PC-3 (cell line): Measurements from ENCODE around the gene LSMEM2. TPM values are rescaled to one million over a fixed set of nuclear protein-coding genes. Genes with fewer than 3 reads are reported as not detected.
A peak's percentile ranks its signal among the peaks of the same experiment; 100 is the strongest.

ENCODE experiments used
- ATAC-seq: fragments of 200-7000 bp; cut with Tn5 transposase; 2 replicates; pipeline ENCODE4 v1.9.1; 2020; ENCODE audit warnings: mild to moderate bottlenecking, moderate library complexity
- BruUV-seq: library from RNA; stranded (reverse); fragments of 400-500 nt; replicated peaks from 2 replicates; lab custom pipeline; 2021; lab: Mats Ljungman, UMichigan
- CTCF ChIA-PET: fragments of 300-600 bp; sonication (Branson Sonifier 250); formaldehyde crosslinking; loops from one replicate; lab custom pipeline; 2022; ENCODE audit warnings: antibody characterized with exemption; lab: Charles Lee
- POLR2A ChIA-PET: fragments of 300-600 bp; sonication (Branson Sonifier 250); formaldehyde crosslinking; loops from one replicate; lab custom pipeline; 2022; ENCODE audit warnings: antibody characterized with exemption; ENCODE audit not compliant: unreplicated experiment; lab: Charles Lee
- DNase-seq: peaks from one replicate; pipeline ENCODE4 v3.0.0-alpha.2; 2015
- H2AFZ ChIP-seq: fragments of 300-600 bp; sonication (generic); 2 replicates; pipeline ENCODE4 v1.6.0; 2016; ENCODE audit warnings: antibody characterized with exemption, low read length
- H3F3A ChIP-seq: fragments of 300-600 bp; sonication (generic); one replicate; pipeline ENCODE4 v1.6.0; 2017; ENCODE audit warnings: antibody characterized with exemption, low read length, control low read depth, mild to moderate bottlenecking; ENCODE audit not compliant: unreplicated experiment
- H3K27ac ChIP-seq: fragments of 300-600 bp; sonication (generic); 2 replicates; pipeline ENCODE4 v1.5.1; 2016; ENCODE audit warnings: mild to moderate bottlenecking, low read length
- H3K27me3 ChIP-seq: fragments of 300-600 bp; sonication (generic); 2 replicates; pipeline ENCODE4 v1.6.1; 2016; ENCODE audit warnings: low read length, mixed read lengths
- H3K36me3 ChIP-seq: fragments of 300-600 bp; sonication (generic); 2 replicates; pipeline ENCODE4 v1.6.1; 2016; ENCODE audit warnings: low read depth, mixed run types, low read length, mixed read lengths
- H3K4me1 ChIP-seq: fragments of 300-600 bp; sonication (generic); 2 replicates; pipeline ENCODE4 v1.5.1; 2016; ENCODE audit warnings: low read length; ENCODE audit not compliant: insufficient read depth
- H3K4me2 ChIP-seq: fragments of 300-600 bp; sonication (generic); 2 replicates; pipeline ENCODE4 v1.6.0; 2016; ENCODE audit warnings: low read length
- H3K4me3 ChIP-seq: fragments of 300-600 bp; sonication (generic); 2 replicates; pipeline ENCODE4 v1.5.1; 2016; ENCODE audit warnings: mild to moderate bottlenecking, low read length, mixed read lengths
- H3K79me2 ChIP-seq: fragments of 300-600 bp; sonication (generic); 2 replicates; pipeline ENCODE4 v1.6.1; 2017; ENCODE audit warnings: low read length, mixed read lengths
- H3K9ac ChIP-seq: fragments of 300-600 bp; sonication (generic); 2 replicates; pipeline ENCODE4 v1.6.0; 2016; ENCODE audit warnings: mild to moderate bottlenecking, low read length
- H3K9me2 ChIP-seq: fragments of 300-600 bp; sonication (generic); replicated peaks from 2 replicates; pipeline ENCODE4 v1.6.1; 2016; ENCODE audit warnings: mixed run types, low read length, mixed read lengths
- H3K9me3 ChIP-seq: fragments of 300-600 bp; sonication (generic); 2 replicates; pipeline ENCODE4 v1.6.1; 2016; ENCODE audit warnings: low read length, mixed read lengths
- H4K20me1 ChIP-seq: fragments of 300-600 bp; sonication (generic); 2 replicates; pipeline ENCODE4 v1.6.1; 2016; ENCODE audit warnings: low read length, mixed read lengths
- CTCF ChIP-seq: fragments of 300-600 bp; sonication (generic); conservative IDR thresholded peaks from 2 replicates; pipeline ENCODE4 v1.5.1; 2017; ENCODE audit warnings: antibody characterized with exemption, low read depth, mild to moderate bottlenecking, low read length
- EZH2 ChIP-seq: fragments of 300-600 bp; sonication (generic); IDR thresholded peaks from one replicate; pipeline ENCODE4 v1.6.1; 2017; ENCODE audit warnings: antibody characterized with exemption, mild to moderate bottlenecking, low read length; ENCODE audit not compliant: unreplicated experiment
- EZH2phosphoT487 ChIP-seq: fragments of 300-600 bp; sonication (generic); IDR thresholded peaks from 2 replicates; pipeline ENCODE4 v1.6.1; 2018; ENCODE audit warnings: mild to moderate bottlenecking, antibody characterized with exemption, low read length, borderline replicate concordance
- intact Hi-C: fragments of 100-400 bp; cut with micrococcal nuclease; formaldehyde crosslinking; loops from 2 replicates; pipeline ENCODE4 v1.9.0; 2023
- total RNA-seq: library from RNA; depleted of rRNA; stranded (reverse); fragments of >200 nt; gene quantifications from 2 replicates; pipeline ENCODE4 v1.2.3, GENCODE V29; 2014

The LSMEM2 gene
- total RNA-seq, 1 experiment from 2014 or later: not detected

- Histone ChIP-seq H3K79me2 (peaks cover 33% of the 10 kb centered on the region), H3K4me1 (peaks cover 21% of the 10 kb centered on the region), H3F3A (no peaks in the 10 kb centered on the region), H3K4me2 (no peak overlapping the region), H3K4me3 (no peak overlapping the region), H3K27me3 (no peaks in the 10 kb centered on the region), H3K36me3 (peaks cover under 1% of the 10 kb centered on the region; the same call in 1 of the 2 replicates), H4K20me1 (no peaks in the 10 kb centered on the region), H2AFZ (no peak overlapping the region), H3K9me2 (no peaks in the 10 kb centered on the region), H3K9ac (no peak overlapping the region), H3K9me3 (no peaks in the 10 kb centered on the region), H3K27ac (no peak overlapping the region)
- no TSS peak for BruUV-seq
- POLR2A ChIA-PET: interaction anchor here (0.6 kb wide), 2 partner anchors 11 to 89 kb away, joined by 5 to 6 read pairs; no protein-coding TSS in a partner anchor
- intact Hi-C loops: loop anchor here (1.0 to 5.0 kb wide), 2 partner anchors 50 to 127 kb away; no protein-coding TSS in a partner anchor
- DNase-seq (peak; percentile 80), ATAC-seq (peak; percentile 25)
- CTCF ChIA-PET: interaction anchor here (0.6 to 1.4 kb wide), 7 partner anchors 13 to 1673 kb away, joined by 3 to 7 read pairs (median 4); partner anchors contain the start of genes HYAL1, HYAL3, IFRD2 and NAA80
- TF ChIP-seq CTCF (peak; percentile 96), EZH2 (no peak)
Measured at GRCh38 chr3:50324351-50325112, 45.6 kb downstream of the LSMEM2 start.

GRCh38 chr3:50325113-50325480 is 46.2 kb downstream of the LSMEM2 start:
- no peak overlapping the region for H2AFZ ChIP-seq
- H3K9me2 ChIP-seq: no peaks in the 10 kb centered on the region
- peaks cover 5% of the 10 kb centered on the region; the same call in 1 of the 2 replicates for H3K36me3 ChIP-seq
- no TSS peak for BruUV-seq
- no peaks in the 10 kb centered on the region for H4K20me1 ChIP-seq
- CTCF ChIA-PET: interaction anchor here (0.6 to 1.0 kb wide), 3 partner anchors 12 to 1673 kb away, joined by 3 to 4 read pairs (median 3); partner anchors contain the start of gene IFRD2
- no peak for DNase-seq
- TF ChIP-seq CTCF (no peak), EZH2 (no peak), EZH2phosphoT487 (no peak)
- no peak overlapping the region for H3K4me3 ChIP-seq
- H3K9me3 ChIP-seq: no peaks in the 10 kb centered on the region
- POLR2A ChIA-PET: interaction anchor here (0.6 kb wide), 1 partner anchor 90 kb away, joined by 5 read pairs; no protein-coding TSS in a partner anchor
- no peak overlapping the region for H3K4me2 ChIP-seq
- no peaks in the 10 kb centered on the region for H3F3A ChIP-seq
- no peaks in the 10 kb centered on the region for H3K27me3 ChIP-seq
- intact Hi-C loops: no loop called here
- no peak for ATAC-seq
- H3K27ac ChIP-seq: no peak overlapping the region
- no peak overlapping the region for H3K9ac ChIP-seq
- H3K79me2 ChIP-seq: peaks cover 28% of the 10 kb centered on the region
- H3K4me1 ChIP-seq: peaks cover 15% of the 10 kb centered on the region; the same call in 1 of the 2 replicates
